WTC11 (cell line): ENCODE results near the gene THUMPD3. TPM values are rescaled to one million over a fixed set of nuclear protein-coding genes. Genes with fewer than 3 reads are reported as not detected.

Experiments used
- ATAC-seq: fragments of 200-7000 bp; cut with Tn5 transposase; 2 replicates; pipeline ENCODE4 v1.10.0; 2021; ENCODE audit warnings: mild to moderate bottlenecking, moderate library complexity
- CTCF ChIA-PET: fragments of 300-600 bp; sonication (Branson Sonifier 250); formaldehyde crosslinking; loops from one replicate; lab custom pipeline; 2021; ENCODE audit warnings: antibody characterized with exemption; lab: Charles Lee
- POLR2A ChIA-PET: fragments of 350-600 bp; sonication (Branson Sonifier 250); formaldehyde crosslinking; loops from one replicate; lab custom pipeline; 2021; ENCODE audit warnings: antibody characterized with exemption; lab: Charles Lee
- DNase-seq: peaks from one replicate; pipeline ENCODE4 v3.0.0; 2021; ENCODE audit warnings: low spot score
- H3K27ac Mint-ChIP-seq: 2 replicates; pipeline ENCODE4 v1.8.0; 2021; ENCODE audit warnings: mixed read lengths
- H3K27me3 Mint-ChIP-seq: 2 replicates; pipeline ENCODE4 v1.8.0; 2021; ENCODE audit warnings: low read depth, mild to moderate bottlenecking, moderate library complexity, mixed read lengths
- H3K36me3 Mint-ChIP-seq: 2 replicates; pipeline ENCODE4 v1.8.0; 2021; ENCODE audit warnings: mixed read lengths
- H3K4me1 Mint-ChIP-seq: 2 replicates; pipeline ENCODE4 v1.8.0; 2022; ENCODE audit warnings: mixed read lengths
- H3K4me3 Mint-ChIP-seq: 2 replicates; pipeline ENCODE4 v1.8.0; 2021; ENCODE audit warnings: mild to moderate bottlenecking, moderate library complexity, mixed read lengths
- H3K9me3 Mint-ChIP-seq: 2 replicates; pipeline ENCODE4 v1.8.0; 2021; ENCODE audit warnings: mixed read lengths
- JUN ChIP-seq: sonication (generic); formaldehyde crosslinking; IDR thresholded peaks from 2 replicates; pipeline ENCODE4 v1.8.0; 2023; ENCODE audit warnings: mild to moderate bottlenecking, missing genetic modification reagents
- NFE2L1 ChIP-seq: sonication (generic); formaldehyde crosslinking; IDR thresholded peaks from 2 replicates; pipeline ENCODE4 v1.8.1; 2023; ENCODE audit warnings: missing genetic modification reagents
- PRRX2 ChIP-seq: fragments of 250-450 bp; sonication (Bioruptor Pico); IDR thresholded peaks from 2 replicates; pipeline ENCODE4 v1.8.0; 2021; ENCODE audit warnings: mild to moderate bottlenecking
- SOX15 ChIP-seq: fragments of 250-450 bp; sonication (Bioruptor Pico); IDR thresholded peaks from 2 replicates; pipeline ENCODE4 v1.9.0; 2021; ENCODE audit warnings: mild to moderate bottlenecking
- TCF7 ChIP-seq: sonication (generic); formaldehyde crosslinking; IDR thresholded peaks from 2 replicates; pipeline ENCODE4 v1.8.0; 2022; ENCODE audit warnings: mild to moderate bottlenecking, low read depth, missing genetic modification reagents, moderate library complexity
- ZBTB21 ChIP-seq: sonication (generic); formaldehyde crosslinking; IDR thresholded peaks from 2 replicates; pipeline ENCODE4 v1.8.1; 2023; ENCODE audit warnings: mild to moderate bottlenecking, missing genetic modification reagents, borderline replicate concordance
- ZNF121 ChIP-seq: sonication (generic); formaldehyde crosslinking; IDR thresholded peaks from 2 replicates; pipeline ENCODE4 v1.8.0; 2023; ENCODE audit warnings: missing genetic modification reagents
- total RNA-seq: library from RNA; stranded (reverse); gene quantifications from 3 replicates; pipeline ENCODE4 v1.2.3, GENCODE V29; 2021
- TF ChIP-seq, protein P1 (sequence below): sonication (generic); formaldehyde crosslinking; IDR thresholded peaks from 2 replicates; pipeline ENCODE4 v1.8.0; 2023; ENCODE audit warnings: mild to moderate bottlenecking, missing genetic modification reagents
- TF ChIP-seq, protein P2 (sequence below): sonication (generic); formaldehyde crosslinking; IDR thresholded peaks from 2 replicates; pipeline ENCODE4 v1.8.1; 2023; ENCODE audit warnings: mild to moderate bottlenecking, moderate library complexity, missing genetic modification reagents
- TF ChIP-seq, protein P3 (sequence below): fragments of 250-450 bp; sonication (Bioruptor Pico); conservative IDR thresholded peaks from 2 replicates; pipeline ENCODE4 v1.9.0; 2021; ENCODE audit warnings: mild to moderate bottlenecking
- TF ChIP-seq, protein P4 (sequence below): fragments of 250-450 bp; sonication (Bioruptor Pico); IDR thresholded peaks from 2 replicates; pipeline ENCODE4 v1.9.0; 2021; ENCODE audit warnings: moderate library complexity, mild to moderate bottlenecking, inconsistent platforms, borderline replicate concordance
- TF ChIP-seq, protein P5 (sequence below): sonication (generic); formaldehyde crosslinking; conservative IDR thresholded peaks from 2 replicates; pipeline ENCODE4 v1.8.1; 2023; ENCODE audit warnings: mild to moderate bottlenecking, low read depth, missing genetic modification reagents, moderate library complexity

Gene THUMPD3
- total RNA-seq, 1 experiment from 2014 or later, result 67.5 TPM

DNA sequence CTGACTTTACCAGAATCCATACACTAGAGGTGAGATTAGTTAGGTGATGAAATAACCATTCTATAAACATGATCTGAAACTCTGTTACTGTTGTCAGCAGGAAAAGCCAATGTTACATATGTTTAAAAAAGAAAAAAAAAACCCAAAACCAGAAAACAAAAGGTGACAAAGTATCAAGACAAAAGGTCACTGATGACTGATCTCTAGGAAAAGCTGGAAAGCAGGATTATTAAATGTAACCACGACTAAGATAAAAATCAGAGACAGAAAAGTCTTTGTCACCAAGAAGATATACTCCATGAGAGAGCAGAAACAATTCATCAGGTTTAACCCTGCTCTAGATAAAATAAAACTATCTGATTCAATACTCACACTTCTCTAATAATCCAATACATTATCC lies 29.2 kb downstream of the THUMPD3 start (continued):
- TF ChIP-seq, protein P1, sequence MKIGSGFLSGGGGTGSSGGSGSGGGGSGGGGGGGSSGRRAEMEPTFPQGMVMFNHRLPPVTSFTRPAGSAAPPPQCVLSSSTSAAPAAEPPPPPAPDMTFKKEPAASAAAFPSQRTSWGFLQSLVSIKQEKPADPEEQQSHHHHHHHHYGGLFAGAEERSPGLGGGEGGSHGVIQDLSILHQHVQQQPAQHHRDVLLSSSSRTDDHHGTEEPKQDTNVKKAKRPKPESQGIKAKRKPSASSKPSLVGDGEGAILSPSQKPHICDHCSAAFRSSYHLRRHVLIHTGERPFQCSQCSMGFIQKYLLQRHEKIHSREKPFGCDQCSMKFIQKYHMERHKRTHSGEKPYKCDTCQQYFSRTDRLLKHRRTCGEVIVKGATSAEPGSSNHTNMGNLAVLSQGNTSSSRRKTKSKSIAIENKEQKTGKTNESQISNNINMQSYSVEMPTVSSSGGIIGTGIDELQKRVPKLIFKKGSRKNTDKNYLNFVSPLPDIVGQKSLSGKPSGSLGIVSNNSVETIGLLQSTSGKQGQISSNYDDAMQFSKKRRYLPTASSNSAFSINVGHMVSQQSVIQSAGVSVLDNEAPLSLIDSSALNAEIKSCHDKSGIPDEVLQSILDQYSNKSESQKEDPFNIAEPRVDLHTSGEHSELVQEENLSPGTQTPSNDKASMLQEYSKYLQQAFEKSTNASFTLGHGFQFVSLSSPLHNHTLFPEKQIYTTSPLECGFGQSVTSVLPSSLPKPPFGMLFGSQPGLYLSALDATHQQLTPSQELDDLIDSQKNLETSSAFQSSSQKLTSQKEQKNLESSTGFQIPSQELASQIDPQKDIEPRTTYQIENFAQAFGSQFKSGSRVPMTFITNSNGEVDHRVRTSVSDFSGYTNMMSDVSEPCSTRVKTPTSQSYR (CRISPR knock-in tag), result no peak
- TF ChIP-seq PRRX2 (no peak), SOX15 (no peak), ZBTB21 (CRISPR knock-in tag) (no peak)
- TF ChIP-seq, protein P2, sequence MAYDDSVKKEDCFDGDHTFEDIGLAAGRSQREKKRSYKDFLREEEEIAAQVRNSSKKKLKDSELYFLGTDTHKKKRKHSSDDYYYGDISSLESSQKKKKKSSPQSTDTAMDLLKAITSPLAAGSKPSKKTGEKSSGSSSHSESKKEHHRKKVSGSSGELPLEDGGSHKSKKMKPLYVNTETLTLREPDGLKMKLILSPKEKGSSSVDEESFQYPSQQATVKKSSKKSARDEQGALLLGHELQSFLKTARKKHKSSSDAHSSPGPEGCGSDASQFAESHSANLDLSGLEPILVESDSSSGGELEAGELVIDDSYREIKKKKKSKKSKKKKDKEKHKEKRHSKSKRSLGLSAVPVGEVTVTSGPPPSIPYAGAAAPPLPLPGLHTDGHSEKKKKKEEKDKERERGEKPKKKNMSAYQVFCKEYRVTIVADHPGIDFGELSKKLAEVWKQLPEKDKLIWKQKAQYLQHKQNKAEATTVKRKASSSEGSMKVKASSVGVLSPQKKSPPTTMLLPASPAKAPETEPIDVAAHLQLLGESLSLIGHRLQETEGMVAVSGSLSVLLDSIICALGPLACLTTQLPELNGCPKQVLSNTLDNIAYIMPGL (CRISPR knock-in tag), result no peak
- TF ChIP-seq, all 79 proteins: peak for 0

DNA sequence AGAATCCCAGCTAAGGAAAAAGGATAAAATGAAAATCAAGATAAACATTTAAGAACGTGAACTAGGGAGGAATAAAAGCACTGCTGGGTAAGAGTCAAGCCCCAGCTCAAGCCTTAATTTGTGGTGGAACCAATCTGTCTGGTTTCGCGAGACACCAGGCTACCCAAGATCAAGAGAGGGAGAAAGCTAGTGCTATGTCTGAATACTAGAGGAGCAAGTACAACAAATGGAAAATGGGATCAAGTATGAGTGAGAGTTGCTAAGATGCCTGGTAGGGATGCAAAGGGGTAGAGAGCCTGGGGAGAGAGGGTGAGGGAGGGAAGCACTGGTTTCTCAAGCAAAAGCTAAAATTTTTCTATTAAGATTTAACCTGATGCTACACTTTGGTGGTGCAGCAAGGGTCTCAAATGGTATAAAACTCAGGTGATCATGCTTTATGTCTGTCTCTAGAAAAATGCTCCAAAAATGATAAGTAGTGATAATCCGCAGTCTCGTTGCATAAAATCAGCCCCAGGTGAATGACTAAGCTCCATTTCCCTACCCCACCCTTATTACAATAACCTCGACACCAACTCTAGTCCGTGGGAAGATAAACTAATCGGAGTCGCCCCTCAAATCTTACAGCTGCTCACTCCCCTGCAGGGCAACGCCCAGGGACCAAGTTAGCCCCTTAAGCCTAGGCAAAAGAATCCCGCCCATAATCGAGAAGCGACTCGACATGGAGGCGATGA lies 32.9 kb downstream of the THUMPD3 start:
- H3K27ac Mint-ChIP-seq, result peak overlapping the region; percentile 99
- ChIA-PET CTCF (interaction anchor here (1.1 to 3.7 kb wide), 6 partner anchors 9 to 335 kb away, joined by 3 to 13 read pairs (median 4); partner anchors contain the start of gene THUMPD3), POLR2A (interaction anchor here (0.9 to 4.6 kb wide), 6 partner anchors 9 to 33 kb away, joined by 3 to 36 read pairs (median 6); partner anchors contain the start of gene THUMPD3)
- no peaks in the 10 kb centered on the region for H3K27me3 Mint-ChIP-seq
- ATAC-seq (no peak), DNase-seq (no peak)
- peaks cover 38% of the 10 kb centered on the region for H3K4me1 Mint-ChIP-seq
- peaks cover 45% of the 10 kb centered on the region for H3K36me3 Mint-ChIP-seq
- TF ChIP-seq, protein P1 (CRISPR knock-in tag), result no peak
- TF ChIP-seq, protein P3, sequence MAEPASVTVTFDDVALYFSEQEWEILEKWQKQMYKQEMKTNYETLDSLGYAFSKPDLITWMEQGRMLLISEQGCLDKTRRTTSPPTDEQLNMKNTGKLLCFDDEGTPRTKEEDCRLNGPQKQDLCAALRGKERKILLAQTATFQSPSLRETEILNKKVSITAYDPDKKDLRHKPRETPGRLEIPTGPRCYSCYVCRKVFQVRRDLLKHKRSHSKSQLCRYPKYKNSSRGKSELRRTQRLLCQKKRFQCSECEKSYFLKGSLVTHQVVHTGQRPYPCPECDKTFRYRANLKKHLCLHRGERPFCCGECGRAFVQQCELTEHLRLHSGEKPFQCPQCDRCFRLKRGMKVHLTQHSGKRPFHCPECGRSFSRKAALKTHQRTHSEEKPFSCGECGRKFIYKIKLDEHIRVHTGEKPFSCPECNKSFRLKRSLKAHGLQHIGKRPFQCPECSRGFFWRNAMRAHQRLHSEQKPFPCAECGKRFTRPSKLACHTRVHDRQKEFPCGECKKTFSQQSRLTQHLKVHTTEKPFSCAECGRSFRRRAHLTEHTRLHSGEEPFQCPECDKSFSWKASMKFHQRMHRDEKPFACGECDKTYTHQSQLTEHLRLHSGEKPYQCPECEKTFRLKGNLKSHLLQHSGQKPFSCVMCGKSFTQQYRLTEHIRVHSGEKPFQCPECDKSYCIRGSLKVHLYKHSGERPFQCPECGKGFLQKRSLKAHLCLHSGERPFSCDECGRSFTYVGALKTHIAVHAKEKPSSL (CRISPR knock-in tag), result no peak
- no peak for TF ChIP-seq NFE2L1 (CRISPR knock-in tag)
- TF ChIP-seq, protein P4, sequence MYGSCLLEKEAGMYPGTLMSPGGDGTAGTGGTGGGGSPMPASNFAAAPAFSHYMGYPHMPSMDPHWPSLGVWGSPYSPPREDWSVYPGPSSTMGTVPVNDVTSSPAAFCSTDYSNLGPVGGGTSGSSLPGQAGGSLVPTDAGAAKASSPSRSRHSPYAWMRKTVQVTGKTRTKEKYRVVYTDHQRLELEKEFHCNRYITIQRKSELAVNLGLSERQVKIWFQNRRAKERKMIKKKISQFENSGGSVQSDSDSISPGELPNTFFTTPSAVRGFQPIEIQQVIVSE (CRISPR knock-in tag), result no peak
- no peak for TF ChIP-seq ZNF121 (CRISPR knock-in tag)
- TF ChIP-seq, protein P5, sequence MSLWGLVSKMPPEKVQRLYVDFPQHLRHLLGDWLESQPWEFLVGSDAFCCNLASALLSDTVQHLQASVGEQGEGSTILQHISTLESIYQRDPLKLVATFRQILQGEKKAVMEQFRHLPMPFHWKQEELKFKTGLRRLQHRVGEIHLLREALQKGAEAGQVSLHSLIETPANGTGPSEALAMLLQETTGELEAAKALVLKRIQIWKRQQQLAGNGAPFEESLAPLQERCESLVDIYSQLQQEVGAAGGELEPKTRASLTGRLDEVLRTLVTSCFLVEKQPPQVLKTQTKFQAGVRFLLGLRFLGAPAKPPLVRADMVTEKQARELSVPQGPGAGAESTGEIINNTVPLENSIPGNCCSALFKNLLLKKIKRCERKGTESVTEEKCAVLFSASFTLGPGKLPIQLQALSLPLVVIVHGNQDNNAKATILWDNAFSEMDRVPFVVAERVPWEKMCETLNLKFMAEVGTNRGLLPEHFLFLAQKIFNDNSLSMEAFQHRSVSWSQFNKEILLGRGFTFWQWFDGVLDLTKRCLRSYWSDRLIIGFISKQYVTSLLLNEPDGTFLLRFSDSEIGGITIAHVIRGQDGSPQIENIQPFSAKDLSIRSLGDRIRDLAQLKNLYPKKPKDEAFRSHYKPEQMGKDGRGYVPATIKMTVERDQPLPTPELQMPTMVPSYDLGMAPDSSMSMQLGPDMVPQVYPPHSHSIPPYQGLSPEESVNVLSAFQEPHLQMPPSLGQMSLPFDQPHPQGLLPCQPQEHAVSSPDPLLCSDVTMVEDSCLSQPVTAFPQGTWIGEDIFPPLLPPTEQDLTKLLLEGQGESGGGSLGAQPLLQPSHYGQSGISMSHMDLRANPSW, result no peak
- no peak for TF ChIP-seq TCF7 (CRISPR knock-in tag)
- TF ChIP-seq JUN (CRISPR knock-in tag), result no peak
- H3K4me3 Mint-ChIP-seq, result peak overlapping the region; percentile 95
- H3K9me3 Mint-ChIP-seq, result no peaks in the 10 kb centered on the region
